ENCODE data around the gene TGFB2.

The TGFB2 gene

DNA sequence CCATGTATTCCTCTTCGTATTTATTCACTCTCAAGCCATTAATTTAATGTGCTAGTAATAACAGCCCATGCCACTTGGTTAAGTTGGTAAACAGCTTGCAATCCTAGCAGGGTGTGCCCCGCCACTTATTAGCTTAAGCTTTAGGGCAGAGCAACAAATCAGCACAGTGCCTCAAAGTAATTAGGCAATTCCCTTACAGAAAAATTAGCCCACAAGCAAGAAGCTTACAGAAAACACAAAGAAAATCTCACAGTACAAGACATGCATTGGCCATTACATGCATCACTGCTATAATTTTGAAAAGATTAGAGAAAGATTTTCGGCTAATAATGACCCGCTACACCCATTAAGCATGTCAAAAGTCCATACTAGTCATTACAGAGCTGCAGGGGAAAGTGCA lies 47.6 kb downstream of the TGFB2 start:
- FAIRE-seq = no peak

DNA sequence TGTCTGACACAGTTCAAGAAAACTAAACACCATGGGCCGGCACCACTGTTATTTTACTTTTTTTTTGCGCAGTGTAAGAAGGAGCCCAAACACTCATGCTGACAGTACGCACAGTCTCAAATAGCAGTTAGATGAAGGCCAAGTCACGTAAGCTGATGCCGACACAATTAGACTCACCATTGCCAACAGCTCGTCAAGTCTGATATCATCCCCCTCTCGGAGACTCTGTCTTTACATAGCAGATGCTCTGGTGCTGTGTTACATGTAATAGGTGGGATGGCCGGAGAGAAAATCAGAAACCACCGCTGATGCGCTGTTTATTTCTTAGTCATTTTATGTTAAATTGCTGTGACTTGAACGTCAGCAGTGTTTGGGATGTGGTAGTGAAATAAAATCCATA lies 49.3 kb downstream of the TGFB2 start:
- no peak for FAIRE-seq

DNA sequence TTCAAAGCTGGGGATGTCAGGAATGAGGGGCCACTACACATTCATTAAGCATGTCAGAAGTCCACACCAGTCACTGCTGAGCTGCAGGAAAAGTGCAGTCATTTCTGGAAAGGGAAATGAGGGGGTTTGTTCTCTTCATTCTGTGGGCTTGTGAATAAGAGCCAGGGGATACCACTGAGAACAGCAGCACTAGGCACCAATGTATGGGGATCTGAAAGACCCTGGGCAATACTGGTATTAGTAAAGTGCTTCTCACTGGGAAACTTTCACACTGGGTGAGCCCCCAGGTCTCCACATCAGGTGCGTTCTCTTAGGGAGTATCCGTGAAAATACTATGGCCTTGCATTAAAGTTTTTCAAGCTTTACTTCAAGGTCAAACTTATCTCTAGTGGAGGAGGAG lies 49.9 kb downstream of the TGFB2 start:
- no peak for FAIRE-seq

DNA sequence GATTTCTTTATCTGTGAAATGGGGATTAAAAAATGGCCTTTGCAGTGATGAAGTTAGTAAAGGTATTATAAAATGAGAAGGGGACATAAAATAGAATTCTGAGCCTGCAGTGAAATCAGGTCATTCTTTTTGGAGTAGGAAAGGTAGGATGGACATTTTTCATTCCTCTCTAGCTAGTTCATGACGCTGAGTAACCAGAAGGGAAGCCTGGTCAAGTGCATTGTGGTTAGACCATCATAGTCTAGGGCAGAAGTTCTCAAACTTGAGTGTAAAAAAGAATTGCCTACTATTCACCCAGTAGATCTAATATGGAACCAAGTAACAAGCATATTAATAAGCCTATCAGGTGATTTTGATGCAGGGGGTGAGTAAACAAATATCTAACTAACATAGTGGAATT lies 50.8 kb downstream of the TGFB2 start:
- FAIRE-seq = no peak

DNA sequence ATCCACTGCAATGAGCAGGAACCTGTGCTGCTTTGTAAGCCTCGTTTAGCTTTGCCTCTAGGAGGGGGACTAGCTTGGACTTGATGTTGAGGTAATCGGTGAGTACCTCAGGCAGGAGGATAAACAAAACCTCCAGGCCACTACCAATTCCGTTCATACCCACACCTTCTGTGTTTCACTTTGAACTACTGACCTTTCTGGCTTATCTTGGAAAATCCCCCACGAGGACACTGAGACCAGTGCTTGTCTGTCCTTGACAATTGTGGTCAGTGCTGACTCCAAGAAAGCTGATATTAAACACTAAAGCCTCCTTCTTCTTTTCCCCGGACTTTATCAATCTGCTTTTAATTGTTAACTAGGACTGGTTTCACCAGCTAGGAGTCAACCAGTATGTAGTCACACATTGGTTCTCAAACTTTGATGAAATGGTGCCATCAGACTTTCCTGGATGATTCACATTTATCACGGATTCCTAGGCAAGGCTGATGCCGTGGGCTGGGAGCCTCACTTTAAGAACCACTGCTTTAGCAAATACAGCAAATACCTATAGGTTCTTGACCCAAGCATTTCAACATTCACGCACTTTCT lies 52.7 kb downstream of the TGFB2 start:
- FAIRE-seq = no peak

DNA sequence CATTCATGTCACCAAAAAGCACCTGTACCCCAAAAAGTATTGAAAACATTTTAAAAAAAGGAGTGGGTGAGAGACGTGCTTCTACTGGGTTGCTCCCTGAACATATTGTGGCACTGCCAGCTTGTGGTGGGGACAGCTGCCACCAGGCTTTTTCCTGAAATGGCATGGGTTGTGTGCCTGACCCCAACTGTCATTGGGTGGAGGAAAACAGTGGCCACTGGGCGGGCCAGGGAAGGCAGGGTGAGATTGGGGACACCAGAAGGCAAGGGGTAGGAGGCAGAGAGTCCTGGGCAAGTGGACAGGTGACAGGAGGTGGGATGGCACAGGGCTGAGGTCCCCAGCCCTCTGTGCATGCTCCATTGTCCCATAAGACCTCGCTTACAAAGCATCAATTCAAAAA lies 55.5 kb downstream of the TGFB2 start:
- FAIRE-seq = no peak

DNA sequence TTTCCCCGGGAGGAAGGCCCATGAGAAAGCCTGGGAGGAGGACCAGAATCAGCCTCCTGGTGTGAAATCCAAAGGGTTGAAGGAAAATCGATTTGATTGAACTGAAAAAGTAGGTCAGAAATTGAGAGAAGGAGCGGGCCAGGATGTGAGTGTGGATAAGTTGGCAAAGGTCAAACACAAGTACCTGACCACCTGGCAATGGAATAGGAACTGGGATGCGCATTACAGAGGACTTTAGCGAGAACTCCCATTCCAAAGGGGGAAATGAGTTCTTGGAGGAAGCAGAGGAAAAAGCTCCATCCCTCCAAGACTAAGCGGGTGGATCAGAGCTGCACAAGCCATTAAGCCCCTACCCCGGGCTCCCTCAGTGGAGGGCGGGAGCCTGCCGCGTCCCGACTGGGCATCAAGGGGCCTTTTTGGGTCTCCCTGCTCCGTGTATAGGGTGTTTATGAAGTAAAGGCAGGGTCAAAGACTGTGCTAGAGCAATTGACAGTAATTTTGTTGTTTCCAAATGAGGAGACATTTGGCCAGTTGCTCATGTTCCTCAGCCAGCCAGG lies 56.4 kb downstream of the TGFB2 start:
- no peak for FAIRE-seq

DNA sequence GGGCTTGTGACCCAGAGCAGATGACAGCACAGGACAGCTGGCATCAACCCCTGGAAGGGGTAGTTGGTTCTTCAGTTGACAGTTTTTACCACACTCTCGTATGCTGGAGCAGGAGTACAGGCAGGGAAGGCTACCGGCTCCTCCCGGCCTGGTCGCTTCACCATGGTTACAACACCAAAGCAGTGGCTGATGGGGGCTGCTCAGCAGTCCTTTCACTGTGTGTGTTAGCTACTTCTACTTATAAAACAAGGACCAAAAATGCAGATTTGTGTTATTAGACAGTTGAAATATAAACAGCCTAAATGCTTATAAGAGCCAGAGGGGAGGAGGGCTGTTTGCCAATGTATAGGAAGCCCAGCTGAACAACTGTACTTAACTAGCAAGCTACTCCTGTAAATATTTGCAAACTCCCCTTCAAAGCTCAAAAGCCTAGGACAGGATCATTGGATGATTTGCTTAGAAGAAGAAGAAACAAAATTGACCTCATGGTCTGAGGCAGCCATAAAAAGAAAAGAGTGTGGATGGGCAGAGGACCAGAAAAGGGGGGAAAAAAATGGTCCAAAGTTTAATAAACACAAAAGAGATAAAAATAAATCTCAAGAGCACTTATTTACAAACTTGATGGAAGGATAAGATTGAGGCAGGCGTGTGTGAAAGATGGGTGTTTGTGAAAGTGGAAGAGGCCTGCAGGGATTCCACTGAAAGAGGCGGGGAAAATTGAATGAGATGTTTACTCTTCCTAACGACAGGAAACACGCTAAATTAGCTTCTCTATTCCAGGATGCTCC lies 57.1 kb downstream of the TGFB2 start:
- no peak for FAIRE-seq

DNA sequence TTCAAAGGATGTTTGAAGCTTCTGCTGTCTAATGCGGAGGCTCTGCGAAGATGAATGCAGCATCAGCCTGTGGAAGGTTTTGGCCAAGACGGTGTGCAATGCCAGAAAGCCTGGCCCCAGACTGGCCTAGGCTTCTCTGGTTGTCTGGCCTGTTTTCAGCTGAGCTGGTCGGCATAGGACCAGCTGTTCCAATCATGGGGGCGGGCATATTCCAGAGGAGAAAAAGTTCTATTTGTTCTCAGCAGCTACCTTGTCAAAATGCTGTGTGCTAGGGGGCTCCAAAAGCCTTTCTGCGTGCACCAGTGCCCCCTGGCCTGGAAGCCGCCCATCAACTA lies 57.6 kb downstream of the TGFB2 start:
- FAIRE-seq = no peak

DNA sequence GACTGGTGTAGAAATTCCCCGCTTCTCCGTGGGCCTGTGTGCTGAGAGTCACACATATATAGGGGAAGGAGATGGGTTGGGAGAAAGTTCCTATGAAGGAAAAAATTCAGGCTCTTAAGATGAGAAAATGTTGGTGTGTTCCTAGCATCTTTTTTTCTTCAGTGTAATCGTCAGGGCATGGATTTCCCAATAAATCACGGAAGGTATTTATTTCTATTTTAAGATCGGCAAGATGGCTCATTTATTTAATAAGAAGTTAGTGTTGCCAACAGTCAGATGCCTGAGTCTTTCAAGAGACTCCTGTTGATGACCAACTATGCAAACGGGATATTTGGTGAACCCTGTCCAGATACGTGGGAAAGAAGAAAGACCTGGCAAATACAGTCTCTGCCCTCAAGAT lies 58.2 kb downstream of the TGFB2 start:
- no peak for FAIRE-seq

DNA sequence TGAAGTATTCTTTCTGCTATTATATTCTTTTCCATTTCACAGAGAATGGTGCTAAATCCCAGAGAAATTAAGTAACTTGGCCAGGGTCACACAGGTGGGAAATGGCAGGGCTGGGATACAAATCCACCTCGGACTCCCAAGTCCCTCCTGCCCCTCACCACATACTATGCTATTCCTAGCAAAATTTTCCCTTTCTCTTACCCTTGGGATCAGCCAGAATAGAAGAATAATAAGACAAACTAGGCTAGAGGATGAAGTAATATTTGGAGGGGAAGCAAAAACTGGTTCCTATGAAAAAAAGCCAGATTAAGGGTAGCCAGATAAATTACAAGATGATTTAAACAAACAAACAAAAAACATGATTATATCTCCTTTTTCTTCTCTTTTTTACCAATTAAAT lies 62.5 kb downstream of the TGFB2 start:
- FAIRE-seq = no peak

DNA sequence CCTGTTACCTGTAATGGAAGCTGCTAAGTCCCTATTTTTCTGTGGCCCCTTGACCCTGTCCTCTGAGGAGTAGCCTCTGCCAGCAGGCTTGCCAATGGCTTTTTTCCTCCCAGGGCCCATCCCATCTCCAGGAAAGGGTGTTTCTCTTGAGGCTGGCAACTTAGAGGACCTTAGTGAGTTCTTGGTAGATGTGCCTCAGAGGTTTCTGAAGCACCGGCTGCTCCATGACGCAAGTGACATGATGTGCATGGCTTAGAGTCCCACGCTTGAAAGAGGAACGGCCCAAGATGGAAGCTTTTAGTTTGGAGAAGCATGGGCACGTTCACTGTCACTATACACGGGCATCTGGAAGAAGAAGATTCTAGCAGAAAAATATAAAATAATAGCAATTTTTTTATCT lies 63.0 kb downstream of the TGFB2 start:
- FAIRE-seq = no peak

DNA sequence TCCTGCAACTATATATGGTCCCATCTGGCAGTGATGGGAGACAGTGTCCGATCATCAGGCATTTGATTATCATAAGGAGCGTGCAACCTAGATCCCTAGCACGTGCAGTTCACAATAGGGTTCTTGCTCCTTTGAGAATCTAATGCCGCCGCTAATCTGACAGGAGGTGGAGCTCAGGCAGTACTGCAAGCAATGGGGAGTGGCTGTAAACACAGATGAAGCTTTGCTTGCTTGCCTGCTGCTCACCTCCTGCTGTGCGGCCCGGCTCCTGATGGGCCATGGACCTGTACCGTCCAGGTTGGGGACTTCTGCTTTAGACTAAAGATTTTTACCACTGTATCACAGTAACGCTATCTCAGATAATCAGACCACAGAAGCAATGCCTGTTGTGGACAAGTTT lies 63.8 kb downstream of the TGFB2 start:
- FAIRE-seq = no peak

DNA sequence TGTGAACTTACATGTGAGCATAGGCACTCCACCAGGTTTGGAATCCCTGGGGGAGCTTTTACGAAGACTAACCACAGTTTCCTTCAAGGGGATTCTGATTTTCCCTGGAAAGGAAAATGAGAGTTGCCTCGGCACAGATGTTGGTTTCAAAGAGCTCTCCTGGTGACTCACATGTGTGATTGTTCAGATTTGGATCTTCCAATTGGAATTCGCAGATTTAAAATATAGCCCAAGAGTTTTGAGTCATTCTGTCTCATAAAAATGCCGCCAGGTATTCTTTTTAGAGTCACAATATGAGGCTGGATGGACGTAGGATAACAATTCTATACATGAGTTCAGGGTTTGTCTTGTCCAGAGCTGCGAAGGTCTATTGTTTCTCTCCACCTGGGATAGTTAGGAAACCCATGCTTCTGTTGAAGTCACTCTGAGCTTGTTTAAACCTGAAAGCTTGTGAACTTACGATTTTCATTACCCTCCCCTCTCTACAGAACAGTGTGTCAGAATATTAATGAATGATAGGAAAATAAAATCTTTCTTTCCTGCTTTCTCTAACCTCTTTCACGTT lies 64.9 kb downstream of the TGFB2 start:
- no peak for FAIRE-seq

DNA sequence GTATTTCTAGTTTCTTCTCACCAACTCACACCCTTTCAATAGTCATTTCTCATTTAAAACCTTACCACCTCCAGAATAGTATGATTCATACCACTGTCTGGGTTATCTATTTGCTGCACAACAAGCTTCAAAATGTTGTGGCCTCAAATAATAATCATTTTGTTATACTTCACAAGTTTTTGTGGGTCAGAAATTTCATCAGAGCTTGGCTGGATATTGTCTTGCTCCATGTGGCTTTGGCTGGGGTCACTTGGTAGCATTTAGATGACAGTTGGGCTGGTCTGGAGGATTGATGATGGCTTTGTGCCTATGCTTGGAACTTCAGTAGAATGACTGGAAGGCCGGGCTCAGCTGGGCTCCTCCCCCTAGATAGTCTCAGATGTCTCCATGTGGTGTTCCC lies 66.0 kb downstream of the TGFB2 start:
- FAIRE-seq = no peak

DNA sequence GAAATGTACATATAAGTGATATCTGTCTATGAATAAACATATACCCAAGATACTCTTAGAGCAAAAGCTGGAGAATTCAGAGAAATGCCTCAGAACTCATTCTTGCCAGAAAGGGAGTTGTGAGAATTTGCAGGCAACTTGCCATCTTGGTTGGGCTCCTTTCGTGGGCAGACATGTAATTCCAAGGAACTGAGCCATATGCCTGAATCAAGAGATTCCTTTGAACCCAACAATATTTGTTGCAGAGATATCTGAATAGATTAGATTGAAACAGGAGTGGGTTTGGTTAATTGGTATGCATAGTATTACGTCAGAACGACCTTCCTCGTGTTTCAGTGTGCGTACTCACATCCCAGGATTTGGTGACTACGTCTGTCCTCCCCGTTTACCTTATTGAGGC lies 67.0 kb downstream of the TGFB2 start:
- FAIRE-seq = no peak

DNA sequence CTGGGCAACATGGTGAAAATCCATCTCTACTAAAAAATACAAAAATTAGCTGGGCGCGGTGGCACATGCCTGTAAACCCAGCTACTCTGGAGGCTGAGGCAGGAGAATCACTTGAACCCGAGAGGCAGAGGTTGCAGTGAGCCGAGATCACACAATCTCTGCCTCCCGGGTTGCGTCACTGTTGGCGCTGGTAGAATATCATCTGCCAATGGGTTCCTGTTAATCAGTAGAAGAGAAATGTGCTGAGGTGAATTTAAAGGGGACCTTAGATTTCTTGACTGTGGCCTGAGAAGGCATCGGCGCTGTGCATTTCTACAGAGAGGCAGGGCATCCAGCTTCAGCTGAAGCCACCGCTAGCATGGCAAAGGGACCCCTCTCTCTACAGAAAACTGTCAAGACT lies 68.0 kb downstream of the TGFB2 start:
- no peak for FAIRE-seq

DNA sequence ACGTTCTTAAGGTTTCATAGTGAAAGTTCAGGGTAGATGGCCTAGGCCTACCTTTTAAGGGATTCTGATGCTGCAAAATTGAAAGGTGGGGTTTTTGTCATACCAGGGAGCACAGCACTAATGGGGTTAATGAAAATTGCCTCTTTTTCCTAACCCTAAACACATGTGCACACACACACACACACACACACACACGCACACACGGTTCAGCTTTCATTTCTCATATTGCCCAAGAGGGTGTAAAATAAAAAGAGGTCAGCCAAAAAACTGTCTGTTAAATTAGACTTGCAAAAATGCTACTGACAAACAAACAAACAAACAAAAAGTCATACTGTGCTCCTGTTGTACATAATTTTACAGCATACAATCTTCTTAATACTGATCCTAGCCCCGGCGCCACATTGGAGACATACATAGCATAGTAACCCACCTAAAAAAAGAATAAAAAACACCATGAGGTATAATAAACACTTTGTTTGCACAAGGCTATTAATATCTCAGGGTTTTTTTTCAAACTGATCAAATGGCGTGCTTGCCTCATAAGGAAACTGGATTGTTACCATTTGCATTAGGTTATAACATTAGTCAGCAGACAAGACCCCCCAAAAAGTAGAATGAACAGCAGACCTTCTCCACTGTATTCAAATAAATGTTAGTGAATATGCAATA lies 69.1 kb downstream of the TGFB2 start:
- FAIRE-seq = no peak

DNA sequence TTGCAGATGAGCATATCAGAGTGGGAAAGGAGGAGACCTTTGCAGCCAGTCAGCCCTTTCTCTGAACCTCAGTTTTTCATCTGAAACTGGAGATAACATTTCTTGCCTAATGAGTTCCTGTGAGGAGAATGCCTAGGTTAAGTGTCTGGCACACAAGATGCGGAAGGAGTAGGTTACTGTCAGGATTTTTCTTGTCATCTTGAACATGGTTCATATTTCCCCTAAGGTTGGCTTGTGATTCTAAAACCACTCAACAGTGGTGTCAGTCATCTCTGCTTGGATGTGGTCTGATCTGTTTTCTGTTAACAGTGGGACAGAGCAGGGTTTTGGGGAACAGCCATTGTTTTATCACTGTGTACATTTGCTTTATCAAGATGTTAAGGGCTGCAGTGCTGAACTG lies 70.6 kb downstream of the TGFB2 start:
- FAIRE-seq = no peak

DNA sequence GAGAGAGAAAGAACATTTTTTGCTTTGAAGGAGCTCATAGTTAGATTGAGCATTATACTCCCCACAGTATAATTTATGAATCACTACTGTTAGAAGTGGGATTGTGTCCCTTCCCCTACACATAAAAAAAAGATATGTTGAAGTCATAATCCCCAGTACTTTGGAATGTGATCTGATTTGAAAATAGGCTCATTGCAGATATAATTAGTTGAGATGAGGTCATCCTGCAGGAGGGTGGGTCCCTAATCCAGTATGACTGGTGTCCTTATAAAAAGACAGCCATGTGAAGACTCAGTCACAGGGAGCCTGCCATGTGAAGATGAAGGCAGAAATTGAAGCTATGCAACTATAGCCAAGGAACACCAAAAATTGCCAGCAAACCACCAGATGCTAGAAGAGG lies 76.4 kb downstream of the TGFB2 start:
- FAIRE-seq = no peak

DNA sequence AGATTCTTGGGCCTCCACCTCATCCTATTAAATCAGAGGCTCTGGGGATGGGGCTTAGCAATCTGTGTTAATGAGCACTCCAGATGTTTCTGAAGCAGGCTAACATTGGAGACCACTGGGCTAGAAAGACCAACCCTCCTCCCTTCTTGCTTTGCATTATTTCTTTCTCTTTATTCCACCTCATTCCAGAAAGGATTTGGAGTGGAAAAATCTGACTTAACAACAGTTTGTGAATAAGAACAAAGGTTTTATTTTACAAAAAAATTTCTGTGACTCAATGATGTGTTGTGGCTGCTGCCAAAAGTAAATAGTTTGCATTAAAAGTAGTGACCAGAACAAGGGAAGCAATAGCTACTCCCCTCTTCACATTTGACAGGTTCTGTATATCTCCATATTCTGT lies 79.4 kb downstream of the TGFB2 start:
- FAIRE-seq = no peak

DNA sequence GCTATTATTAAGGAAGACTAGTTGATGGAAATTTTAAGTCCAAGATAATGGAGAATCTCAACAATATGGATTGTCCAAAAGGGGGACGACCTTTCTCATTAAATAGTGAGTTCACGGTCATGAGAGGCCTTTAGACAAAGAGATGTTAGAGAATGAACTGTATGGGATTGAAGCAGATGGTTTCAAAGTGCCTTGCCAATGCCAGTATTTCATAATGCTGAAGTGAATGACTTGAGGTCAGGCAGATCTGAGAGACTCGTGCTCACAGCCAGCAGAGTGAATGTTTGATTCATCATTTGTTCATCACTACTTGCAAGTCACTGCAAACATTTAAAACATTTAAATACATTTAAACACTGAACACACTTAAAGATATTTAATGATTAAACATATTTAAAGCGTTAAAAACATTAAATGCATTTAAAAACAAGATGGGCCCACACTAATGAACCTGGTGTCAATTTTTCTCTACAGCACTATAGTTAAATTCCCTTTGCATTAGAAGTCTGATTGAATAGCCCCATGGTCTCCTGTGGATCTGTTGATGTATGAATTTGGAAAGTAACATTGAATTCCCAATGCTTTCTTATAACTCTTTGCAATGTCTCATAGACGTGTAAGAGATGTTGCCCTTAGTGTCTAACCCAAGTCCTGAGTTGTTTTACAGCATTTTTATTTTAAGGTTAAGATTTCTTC lies 80.7 kb downstream of the TGFB2 start:
- no peak for FAIRE-seq

DNA sequence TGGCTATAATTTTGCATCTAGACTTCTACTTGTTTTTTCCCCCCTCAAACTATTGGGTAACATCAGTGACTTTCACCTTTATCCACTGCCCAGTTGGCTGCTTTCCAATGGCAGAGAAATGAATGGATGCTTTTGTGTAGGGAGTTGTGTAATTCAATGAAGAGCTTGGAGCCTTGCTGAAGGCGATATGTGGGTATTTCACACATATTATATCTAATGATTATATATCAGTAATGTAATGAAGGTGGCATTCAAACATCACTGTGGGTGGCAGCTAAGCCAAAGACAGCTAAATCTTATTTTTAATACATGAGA lies 81.2 kb downstream of the TGFB2 start:
- FAIRE-seq = no peak

DNA sequence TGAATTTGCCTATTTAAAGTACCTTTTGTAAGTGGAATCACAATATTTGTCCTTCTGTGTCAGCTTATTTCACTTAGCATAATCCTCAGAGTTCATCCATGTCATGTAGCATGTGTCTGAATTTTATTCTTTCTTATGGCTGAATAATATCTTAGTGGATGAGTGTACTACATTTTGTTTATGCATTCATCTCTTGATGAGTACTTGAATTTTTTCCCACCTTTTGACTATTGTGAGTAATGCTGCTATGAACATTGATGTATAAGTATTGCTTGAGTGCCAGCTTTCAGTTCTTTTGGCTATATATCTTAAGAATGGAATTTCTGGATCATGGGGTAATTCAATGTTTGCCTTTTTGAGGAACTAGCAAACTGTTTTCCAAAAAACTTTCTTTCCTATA lies 84.2 kb downstream of the TGFB2 start:
- no peak for FAIRE-seq
